SKM-1 (cell line): ENCODE measurements around the gene CTAGE9.
"Not testable (repeated sequence)": the region's sequence is repeated elsewhere in the genome, so short reads cannot be mapped to it uniquely, and the experiment has no call there.

Experiments used
- DNase-seq: peaks from one replicate; lab custom pipeline; 2025; ENCODE audit not compliant: unreplicated experiment; lab: John Stamatoyannopoulos, UW

The CTAGE9 gene, protein sequence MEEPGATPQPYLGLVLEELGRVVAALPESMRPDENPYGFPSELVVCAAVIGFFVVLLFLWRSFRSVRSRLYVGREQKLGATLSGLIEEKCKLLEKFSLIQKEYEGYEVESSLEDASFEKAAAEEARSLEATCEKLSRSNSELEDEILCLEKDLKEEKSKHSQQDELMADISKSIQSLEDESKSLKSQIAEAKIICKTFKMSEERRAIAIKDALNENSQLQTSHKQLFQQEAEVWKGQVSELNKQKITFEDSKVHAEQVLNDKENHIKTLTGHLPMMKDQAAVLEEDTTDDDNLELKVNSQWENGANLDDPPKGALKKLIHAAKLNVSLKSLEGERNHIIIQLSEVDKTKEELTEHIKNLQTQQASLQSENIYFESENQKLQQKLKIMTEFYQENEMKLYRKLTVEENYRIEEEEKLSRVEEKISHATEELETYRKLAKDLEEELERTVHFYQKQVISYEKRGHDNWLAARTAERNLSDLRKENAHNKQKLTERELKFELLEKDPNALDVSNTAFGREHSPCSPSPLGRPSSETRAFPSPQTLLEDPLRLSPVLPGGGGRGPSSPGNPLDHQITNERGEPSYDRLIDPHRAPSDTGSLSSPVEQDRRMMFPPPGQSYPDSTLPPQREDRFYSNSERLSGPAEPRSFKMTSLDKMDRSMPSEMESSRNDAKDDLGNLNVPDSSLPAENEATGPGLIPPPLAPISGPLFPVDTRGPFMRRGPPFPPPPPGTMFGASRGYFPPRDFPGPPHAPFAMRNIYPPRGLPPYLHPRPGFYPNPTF

DNA sequence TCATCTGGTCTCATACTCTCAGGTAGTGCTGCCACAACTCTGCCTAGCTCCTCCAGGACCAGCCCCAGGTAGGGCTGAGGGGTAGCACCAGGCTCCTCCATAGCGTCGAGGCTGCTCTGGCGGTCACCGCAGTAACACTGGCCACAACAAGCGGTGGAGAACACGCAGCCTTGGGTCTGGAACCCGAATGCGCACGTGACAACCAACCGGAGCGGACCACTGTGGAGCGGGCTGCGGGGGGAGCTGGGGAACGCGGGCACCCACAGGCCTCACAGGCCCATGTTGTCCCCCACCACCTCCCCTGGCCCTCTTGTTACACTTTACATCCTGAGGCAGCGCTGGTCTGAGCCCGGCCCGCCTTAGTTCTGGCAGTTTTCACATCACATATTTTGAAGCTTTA, at the start of gene CTAGE9:
Gene CTAGE9 (minus strand): TSS at position 101 of the 400 bp plus-strand sequence. CDS start 0 bp downstream, at position 101.
- not testable (repeated sequence) for DNase-seq

DNA sequence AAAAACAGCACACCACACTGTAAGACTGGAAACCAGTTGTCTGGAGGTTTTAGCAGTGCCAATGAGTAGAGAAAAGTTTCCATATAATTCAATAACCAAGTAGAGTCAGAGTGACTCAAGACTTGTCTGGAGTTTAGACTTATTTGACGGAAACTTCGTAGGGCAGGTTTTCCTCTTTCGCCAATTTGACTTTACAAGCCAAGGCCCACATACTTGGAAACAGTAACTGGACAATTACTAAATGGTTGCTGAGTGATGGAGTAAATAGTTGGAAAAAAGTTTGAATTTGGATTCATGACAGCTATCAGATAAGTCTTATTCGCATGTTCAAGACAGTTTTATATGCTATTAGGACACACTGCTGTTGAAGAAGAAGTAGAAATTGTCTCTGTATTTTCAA, 48.1 kb upstream of the CTAGE9 start:
- no peak for DNase-seq

DNA sequence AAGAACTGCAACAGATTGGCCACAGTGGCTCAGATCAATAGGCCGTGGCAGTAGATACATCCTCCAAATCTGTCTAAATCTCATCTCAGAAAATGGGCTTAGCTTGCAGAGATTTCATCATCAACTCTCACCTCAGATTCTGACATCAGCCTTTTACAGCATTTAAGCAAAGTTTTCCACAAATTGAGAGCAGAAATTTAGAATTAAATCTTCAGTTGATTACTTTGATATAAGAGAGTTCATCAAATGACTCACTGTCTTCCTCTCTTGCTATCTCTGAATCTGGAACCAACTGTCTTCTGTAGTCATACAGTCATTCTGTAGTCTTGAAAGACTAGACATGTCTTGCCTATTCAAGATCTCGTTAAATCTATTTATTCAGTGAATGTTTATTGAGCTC, 45.2 kb upstream of the CTAGE9 start:
- no peak for DNase-seq

DNA sequence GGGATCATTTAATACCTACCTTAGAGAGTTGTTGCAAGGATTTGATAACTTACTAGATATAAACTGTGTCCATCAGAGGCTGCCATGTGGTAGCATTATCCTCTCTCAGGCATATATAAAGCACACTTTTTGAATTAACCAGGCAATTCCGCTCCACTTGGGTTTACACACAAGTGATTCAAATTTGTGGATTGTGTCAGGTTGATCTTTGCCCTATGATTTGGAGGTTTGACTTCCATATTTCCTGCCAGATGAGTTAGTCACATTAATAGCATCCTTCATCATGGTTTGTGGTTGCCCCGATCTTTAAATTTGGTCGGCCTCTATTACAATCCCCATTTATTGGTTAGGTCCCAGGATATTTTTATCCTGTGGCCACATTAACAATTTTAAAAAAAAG, 44.8 kb upstream of the CTAGE9 start:
- no peak for DNase-seq

DNA sequence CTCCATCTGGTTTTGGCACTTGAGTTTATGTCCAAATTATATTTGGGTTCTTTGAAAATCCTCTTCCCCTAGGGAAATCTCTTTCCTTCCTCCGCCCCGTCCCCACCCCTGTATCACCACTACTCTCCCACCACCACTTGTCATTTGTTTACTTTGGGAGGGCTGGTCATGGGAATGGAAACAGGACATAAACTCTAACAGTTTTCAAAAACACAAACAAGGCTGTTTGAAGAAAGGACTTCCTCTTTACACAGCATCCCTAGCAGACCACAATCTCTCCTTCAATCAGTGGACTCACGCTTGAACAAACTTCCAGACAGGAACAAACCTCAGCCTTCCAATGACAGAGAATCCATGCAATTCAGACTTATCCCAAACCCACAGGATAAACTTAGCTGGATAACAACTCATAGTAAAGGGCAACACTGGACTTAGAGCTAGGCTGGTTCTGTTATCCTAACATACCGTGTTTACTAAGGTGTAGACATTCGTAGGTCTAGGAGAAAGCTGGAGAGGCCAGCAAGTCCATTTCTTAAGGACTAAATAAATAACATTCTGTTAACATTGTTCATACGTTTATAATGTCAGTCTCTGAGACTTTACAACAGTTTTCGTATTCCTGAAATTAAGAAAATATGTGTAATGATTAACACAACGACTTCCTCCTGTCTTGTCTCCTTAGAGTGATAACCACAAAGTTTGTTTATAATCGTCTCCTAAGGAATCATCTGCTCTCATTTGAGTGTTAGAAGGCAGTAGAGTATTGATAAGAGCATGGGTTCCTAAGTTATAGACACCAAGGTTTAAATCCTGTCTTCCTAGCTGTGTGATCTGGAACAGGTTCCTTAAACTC, 44.1 kb upstream of the CTAGE9 start:
- DNase-seq: no peak

DNA sequence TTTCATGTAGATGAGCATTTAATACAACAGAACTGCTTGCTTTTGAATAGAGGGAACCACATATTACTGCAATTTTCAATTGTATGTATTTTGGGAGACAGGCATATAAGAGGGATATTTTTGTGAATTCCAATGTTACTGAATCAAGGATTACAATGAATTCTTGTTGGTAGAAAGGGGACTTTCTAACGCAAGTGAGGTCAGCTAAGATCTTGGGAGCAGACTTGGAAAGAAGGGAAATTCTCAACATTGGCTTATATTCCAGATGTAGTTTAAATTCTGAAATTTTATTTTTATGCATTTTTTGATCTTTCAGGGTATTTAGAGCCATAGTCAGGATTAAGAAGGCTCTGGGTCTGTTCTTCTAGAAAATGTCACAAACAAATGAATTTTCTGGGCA, 43.3 kb upstream of the CTAGE9 start:
- DNase-seq: no peak

DNA sequence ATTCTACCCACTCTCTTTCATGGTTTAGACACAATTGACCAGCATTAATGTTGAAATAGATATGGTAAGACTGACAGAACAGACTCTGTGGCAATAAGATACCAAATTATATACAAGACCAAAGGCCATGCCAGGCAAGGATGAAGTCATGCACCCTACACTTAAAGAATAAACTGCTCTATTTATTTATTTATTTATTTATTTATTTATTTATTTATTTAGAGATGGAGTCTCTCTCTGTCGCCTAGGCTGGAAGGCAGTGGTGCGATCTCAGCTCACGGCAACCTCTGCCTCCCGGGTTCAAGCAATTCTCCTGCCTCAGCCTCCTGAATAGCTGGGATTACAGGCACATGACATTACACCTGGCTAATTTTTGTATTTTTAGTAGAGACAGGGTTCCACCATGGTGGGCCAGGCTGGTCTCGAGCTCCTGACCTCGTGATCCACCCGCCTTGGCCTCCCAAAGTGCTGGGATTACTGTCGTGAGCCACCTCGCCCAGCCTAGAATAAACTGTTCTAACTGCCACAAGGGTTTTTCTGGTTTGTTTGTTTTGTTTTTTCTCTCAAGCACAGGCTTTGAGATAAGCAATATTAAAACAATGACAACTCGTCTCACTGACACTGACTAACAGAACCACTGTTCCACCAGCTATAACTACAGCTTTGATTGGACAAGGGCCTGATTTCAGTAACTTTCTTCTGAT, 40.3 kb upstream of the CTAGE9 start:
- not testable (repeated sequence) for DNase-seq

DNA sequence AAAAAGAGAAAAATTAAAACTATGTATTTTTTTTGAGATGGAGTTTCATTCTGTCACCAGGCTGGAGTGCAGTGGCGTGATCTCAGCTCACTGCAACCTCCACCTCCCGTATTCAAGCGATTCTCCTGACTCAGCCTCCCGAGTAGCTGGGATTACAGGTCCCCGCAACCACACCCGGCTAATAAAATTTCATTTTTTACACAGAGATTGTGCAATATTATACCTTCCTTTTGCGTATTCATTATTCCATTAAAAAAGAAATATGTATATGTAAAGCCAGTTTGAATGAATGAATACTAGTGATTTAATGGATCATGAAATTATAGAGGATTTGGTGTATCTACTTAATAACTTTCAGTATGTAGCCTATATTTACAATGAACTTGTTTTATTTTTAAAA, 38.2 kb upstream of the CTAGE9 start:
- DNase-seq: no peak

DNA sequence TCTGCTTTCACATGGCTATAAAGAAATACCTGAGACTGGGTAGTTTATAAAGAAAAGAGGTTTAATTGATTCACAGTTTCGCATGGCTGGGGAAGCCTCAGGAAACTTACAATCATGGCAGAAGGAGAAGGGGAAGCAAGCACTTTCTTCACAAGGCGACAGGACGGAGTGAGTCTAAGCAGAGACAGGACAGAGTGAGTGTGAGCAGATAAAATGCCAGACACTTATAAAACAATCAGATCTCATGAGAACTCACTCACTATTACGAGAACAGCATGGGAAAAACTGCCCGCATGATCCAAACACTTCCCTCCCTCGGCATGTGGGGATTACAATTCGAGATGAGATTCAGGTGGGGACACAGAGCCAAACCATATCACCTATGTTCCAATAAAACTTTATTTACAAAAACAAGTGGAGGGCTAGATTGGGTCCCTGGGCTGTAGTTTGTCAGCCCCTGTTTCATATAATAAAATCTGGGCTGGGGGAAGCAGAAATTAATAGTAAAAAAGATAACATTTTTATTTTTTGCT, 37.1 kb upstream of the CTAGE9 start:
- no peak for DNase-seq

DNA sequence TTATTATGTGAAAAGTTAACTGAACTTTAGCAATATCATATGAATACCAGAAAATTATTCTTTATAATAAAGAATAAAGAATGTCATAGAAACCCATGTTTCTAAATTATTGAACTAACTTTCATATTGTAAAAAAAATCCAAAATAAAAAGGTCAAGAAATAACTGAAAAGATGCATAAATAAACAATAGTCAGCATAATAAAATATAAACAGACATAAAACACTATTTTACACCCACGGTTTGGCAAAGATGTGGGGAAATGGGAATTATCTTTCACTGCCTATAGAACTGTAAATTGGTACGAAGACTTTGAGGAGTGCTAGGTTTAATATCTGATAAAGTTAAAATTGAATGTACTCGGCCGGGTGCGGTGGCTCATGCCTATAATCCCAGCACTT, 34.7 kb upstream of the CTAGE9 start:
- no peak for DNase-seq

DNA sequence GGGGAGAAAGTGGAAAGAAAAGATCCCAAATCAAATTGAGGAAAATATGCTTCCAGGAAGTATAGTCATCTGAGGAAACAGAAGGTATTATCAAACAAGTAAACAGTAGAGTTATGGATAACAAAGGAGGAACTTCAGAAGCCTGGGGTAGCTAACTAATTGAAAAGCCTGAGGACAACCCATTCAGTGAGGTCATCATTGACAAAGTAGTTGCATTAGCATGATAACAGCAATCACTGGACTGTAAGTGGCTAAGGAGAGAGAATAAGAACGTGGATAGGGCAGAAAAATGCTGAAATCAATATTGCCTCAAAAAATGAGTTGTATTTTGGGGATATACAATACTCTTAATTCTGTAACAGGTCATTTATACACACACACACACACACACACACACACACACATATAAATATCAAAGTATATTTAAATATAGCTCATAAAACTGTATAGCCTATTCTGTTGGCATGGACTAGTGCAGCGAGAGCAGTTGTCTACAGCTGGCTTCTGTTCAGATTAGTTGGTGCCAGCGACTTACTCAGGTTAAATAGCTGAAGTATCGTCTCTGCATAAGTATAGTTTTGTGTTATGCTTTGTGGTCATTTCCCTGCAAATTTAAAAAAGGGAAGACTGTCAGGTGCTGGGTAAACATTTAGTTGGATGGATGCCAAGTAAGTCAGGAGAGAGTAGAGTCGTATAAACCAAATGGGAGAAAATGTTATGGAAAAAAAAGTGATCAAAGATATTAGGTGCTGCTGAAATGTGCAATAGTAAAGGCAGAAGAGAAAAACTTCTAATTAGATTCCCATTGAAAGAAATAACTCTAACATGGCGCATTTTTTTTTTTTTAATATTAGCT, 33.8 kb upstream of the CTAGE9 start:
- no peak for DNase-seq

DNA sequence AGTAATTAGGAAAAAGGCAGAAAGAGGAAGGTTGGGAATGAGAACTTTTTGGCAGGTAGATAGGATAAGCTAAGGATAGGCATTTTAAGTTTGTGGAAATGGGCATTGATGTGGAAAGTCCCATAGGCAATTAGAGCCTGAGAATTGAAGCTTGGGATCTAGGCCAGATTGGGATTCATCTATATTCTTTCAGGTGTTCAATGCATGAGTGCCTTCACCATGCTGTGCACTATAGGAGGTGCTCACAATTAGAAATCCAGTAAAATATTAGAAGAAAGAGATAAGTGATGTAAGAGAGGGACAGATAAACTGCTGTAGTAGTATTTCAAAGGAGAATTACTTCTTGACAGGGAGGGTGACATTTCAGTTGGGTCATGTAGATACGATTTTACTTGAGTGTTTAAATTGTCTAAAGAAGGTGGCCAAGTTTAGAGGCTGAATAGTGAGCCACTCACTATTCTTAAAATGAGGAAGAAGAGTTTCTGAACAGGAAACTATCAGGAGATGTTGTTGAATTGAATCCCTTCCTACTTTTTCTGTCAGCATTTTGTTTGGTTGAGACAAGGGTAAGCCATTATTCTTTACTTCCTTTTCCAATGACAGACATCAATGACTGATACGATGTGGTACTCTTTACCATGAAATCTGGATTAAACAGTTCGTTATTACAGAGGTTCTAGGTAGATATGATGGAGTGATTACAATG, 31.0 kb upstream of the CTAGE9 start:
- DNase-seq: peak; percentile 14

DNA sequence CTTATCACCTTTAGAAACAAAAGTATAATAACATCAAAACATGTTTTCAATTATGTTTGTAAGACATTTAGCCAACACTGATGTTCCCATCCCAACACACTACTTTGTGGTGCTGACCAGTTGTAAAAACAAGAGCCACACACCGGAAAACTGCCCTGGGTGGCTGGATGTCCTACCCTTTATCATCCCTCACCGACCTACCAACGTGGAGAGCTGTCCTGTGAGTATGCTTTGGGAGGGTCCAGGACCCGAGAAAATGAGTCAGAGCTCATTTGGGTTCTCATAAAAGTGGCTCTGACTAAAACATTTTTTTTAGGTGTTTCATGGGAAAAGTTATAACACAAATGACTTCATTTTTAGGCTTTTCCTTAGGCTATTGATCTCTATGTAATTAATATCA, 29.3 kb upstream of the CTAGE9 start:
- no peak for DNase-seq

DNA sequence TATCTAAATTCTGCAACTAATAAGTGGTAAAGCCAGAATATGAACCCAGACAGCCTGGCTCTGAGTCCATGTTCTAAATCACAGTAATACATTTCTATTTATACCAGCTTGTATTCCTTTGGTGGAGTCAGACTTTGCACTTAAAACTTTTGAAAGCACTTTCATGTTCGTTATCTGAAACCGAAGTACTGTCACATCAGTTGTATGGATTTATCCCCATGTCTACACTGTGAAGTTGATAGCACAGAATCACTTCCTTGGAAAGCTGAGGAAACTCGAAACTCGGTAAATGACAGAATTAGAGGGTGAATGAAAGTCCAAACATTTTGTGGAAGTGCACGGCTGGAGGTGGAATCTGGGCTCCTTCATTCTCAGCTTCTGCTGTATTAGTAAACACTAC, 28.3 kb upstream of the CTAGE9 start:
- no peak for DNase-seq

DNA sequence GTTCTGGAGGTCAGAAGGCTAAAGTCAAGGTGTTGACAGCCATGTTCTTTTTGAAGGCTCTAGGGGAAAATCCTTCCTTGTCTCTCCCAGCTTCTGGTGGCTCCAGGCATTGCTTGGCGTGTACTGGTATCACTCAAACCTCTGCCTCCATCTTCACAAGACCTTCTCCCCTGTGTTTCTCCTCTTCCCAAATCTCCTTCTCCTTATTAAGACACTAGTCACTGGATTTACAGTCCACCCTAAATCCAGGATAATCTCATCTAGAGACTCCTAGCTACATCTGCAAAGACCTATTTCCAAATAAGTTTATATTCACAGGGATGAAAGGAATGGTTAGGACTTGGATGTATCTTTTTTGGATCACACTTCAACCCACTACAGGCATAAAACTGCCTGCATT, 26.0 kb upstream of the CTAGE9 start:
- DNase-seq: no peak

DNA sequence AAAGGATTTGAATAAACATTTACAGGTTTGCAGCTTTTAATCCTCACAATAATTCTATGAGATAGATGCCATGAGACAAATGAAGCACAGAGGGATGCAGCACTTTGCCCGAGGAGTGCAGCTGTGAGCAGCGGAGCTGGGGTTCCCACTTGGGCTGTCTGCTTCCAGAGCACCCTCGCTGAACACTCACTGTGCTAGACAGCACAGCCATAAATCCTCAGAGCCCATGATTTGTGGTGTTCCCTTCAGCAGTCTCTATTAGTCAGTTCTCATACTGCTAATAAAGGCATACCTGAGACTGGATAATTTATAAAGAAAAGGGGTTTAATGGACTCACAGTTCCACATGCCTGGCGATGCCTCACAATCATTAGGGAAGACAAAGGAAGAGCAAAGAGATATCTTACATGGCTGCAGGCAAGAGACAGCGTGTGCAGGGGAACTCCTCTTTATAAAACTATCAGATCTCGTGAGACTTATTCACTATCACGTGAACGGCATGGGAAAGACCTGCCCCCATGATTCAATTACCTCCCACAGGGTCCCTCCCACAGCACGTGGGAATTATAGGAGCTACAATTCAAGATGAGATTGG, 25.3 kb upstream of the CTAGE9 start:
- no peak for DNase-seq

DNA sequence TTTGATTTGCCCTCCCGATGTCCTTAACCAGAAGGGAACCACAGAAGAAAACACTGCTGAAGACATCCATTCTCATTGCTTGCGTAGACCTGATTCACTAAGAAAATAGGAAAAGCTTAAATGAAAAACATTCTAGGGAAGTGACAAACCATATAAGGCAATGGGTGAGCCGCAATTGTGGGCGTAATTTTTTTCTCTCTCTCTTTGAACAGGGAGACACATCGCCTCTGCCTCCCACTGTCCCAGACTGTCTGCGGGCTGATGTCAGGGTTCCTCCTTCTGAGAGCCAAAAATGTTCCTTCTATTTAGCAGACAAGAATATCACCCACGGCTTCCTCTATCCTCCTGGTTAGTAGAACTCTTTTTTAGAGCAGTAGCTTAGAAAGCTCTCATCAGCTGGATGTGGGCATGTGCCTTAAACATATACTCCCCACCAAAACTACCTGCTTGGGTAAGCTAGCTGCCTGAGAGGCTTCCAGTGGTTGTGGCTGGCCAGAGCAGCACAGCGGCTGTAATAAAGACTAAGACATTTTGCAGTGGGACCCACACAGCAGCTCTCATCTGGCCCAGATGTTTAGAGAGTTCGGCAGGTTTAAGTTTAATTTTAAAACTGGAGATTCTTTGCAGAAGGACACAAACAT, 22.7 kb upstream of the CTAGE9 start:
- DNase-seq: no peak

DNA sequence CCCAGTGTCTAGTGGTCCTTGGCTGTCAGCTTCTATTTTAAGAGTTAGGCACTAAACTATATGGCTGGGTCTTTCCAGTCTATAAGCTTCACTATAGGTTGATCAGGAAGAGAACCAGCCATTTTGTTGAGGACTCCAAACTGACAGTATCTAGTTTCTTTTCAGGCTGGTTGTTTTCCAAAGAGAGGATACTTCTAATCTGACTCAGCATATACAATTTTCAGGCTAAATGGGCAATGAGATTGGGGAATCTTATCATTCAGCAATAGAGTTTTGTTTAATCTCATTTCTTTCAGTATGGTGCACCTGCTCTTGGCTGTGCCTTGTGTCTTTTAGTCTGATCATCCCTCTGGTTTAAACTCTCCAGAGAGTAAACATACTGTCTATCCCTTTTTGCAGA, 20.4 kb upstream of the CTAGE9 start:
- DNase-seq: no peak
